Transverse colon (tissue), 4 donors: ENCODE data around the gene RPA3.

Experiments
- CTCF ChIP-seq, 5 experiments: fragments of 200-600 bp in 3 of 5; fragments of 450-650 bp in 2 of 5; sonication (generic) in 3 of 5; IDR thresholded peaks; 1 replicate in 2 of 5; 2 replicates in 3 of 5; pipeline ENCODE4 v1.5.1; 2016 to 2017; ENCODE audit warnings: antibody characterized with exemption in 5 of 5, inconsistent platforms in 3 of 5, mild to moderate bottlenecking in 2 of 5, moderate library complexity in 1 of 5
- EP300 ChIP-seq: sonication (generic); formaldehyde crosslinking; IDR thresholded peaks from one replicate; pipeline ENCODE4 v1.6.1; 2017; ENCODE audit warnings: antibody characterized with exemption, low read depth
- POLR2AphosphoS5 ChIP-seq, 3 donors: sonication (generic); formaldehyde crosslinking; IDR thresholded peaks; one replicate each; pipeline ENCODE4 v1.6.1; 2016; ENCODE audit warnings: antibody characterized with exemption in 3 of 3

- TF ChIP-seq CTCF (IDR thresholded peaks at IDR 0.05): no peak
- no peak for TF ChIP-seq POLR2AphosphoS5 (IDR thresholded peaks at IDR 0.05)
- no peak for TF ChIP-seq EP300
Measured at GRCh38 chr7:7665031-7665430, 53.4 kb downstream of the RPA3 start.
